ENCODE results near the gene FBXW8. TPM values are rescaled to one million over a fixed set of nuclear protein-coding genes. Genes with fewer than 3 reads are reported as not detected.

The FBXW8 gene
- total RNA-seq, 5 donors from 2014 or later (not counting 1 experiment from before 2014, with no cell fraction given) = 10.7 to 17.9 (median 13.0) TPM

DNA sequence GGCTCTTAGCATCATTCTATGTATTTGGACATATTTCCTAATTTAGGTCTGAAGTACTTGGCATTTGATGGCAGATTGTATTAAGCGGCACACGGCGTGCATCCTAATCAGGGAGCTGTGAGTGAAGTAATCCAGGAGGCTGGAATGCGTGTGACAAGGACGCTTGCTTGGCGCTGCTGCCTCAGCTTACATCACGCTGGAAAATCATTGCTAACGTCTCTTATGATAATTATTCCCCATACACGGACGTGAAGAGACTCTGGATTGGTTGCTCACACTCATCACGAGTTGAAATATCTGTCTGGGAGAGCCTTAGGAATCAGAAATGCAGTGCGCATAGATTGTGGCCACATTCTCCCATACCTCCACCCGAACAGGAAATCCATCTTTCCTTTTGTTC is 85.3 kb downstream of the FBXW8 start:
- H3K4me3 Mint-ChIP-seq = no peak overlapping the region
- peaks cover 2 to 11% of the 10 kb centered on the region in 2 donors for H3K36me3 ChIP-seq (ENCODE audit: control insufficient read depth in 2 of 2, extremely low read depth in 1 of 2, insufficient read depth in 1 of 2, low read length in 1 of 2)
- H3K4me1 Mint-ChIP-seq = no peaks in the 10 kb centered on the region

DNA sequence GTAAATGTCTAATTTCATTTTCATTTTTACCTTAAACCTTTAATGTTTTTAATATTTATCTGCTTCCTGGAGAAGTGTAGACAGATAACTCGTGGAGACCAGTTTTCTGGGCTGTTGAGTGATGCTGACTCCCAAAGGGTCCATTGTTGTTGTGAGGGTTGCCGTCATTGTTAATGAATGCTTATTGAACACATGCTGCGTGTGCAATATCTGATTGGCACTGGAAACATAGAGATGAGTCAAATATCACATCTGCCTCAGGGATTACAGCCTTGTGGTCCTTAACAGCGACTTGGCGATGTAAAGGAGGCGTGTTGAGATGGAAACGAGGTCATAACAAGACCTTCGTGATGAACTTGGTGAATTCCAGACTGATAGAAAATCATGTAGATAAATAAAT is 85.9 kb downstream of the FBXW8 start:
- Histone ChIP-seq H3K9me3 (no peaks in the 10 kb centered on the region), H3K27ac (ENCODE audit: low read length) (no peak overlapping the region), H3K27me3 (replicated peaks in 1 of 2; ENCODE audit: control insufficient read depth in 2 of 2, extremely low read depth in 1 of 2, insufficient read depth in 2 of 2, low read length in 1 of 2) (no peaks in the 10 kb centered on the region), H3K4me1 (ENCODE audit: control insufficient read depth in 1 of 2, extremely low read depth in 1 of 2, insufficient read depth in 2 of 2, low read length in 2 of 2) (no peaks in the 10 kb centered on the region), H3K36me3 (ENCODE audit: control insufficient read depth in 2 of 2, extremely low read depth in 1 of 2, insufficient read depth in 1 of 2, low read length in 1 of 2) (peaks cover 3 to 11% of the 10 kb centered on the region in 2 donors), H3K4me3 (ENCODE audit: control insufficient read depth in 1 of 2, extremely low read depth in 1 of 2, low read length in 1 of 2) (no peak overlapping the region)
- H3K9me3 Mint-ChIP-seq = no peaks in the 10 kb centered on the region
- no peaks in the 10 kb centered on the region for H3K27me3 Mint-ChIP-seq
- WGBS (ENCODE audit: insufficient coverage) = 79% methylated on average over 5 of the region's 8 CpGs
- ChIA-PET POLR2A (no interaction called here), CTCF (no interaction called here)
- H3K4me3 Mint-ChIP-seq = no peak overlapping the region
- DNase-seq = no peak
- peaks cover 37% of the 10 kb centered on the region for H3K36me3 Mint-ChIP-seq
- no peaks in the 10 kb centered on the region for H3K4me1 Mint-ChIP-seq
- no peak overlapping the region for H3K27ac Mint-ChIP-seq
- ATAC-seq (replicated peaks in 1 of 4) = no peak

More for the DNA sequence above, 85.3 kb downstream of the FBXW8 start:
- H3K4me1 ChIP-seq (ENCODE audit: control insufficient read depth in 1 of 2, extremely low read depth in 1 of 2, insufficient read depth in 2 of 2, low read length in 2 of 2) = no peaks in the 10 kb centered on the region
- DNase-seq = no peak
- no peak overlapping the region for H3K27ac ChIP-seq (ENCODE audit: low read length)
- ChIA-PET CTCF (no interaction called here), POLR2A (no interaction called here)
- no peaks in the 10 kb centered on the region for H3K27me3 Mint-ChIP-seq
- no peaks in the 10 kb centered on the region for H3K9me3 Mint-ChIP-seq
- no peak overlapping the region for H3K4me3 ChIP-seq (ENCODE audit: control insufficient read depth in 1 of 2, extremely low read depth in 1 of 2, low read length in 1 of 2)
- ATAC-seq (replicated peaks in 1 of 4) = no peak
- H3K27me3 ChIP-seq (replicated peaks in 1 of 2; ENCODE audit: control insufficient read depth in 2 of 2, extremely low read depth in 1 of 2, insufficient read depth in 2 of 2, low read length in 1 of 2) = no peaks in the 10 kb centered on the region
- no peaks in the 10 kb centered on the region for H3K9me3 ChIP-seq
- H3K27ac Mint-ChIP-seq = no peak overlapping the region
- WGBS (ENCODE audit: insufficient coverage) = 97% methylated on average over 5 of the region's 13 CpGs
- H3K36me3 Mint-ChIP-seq = peaks cover 36% of the 10 kb centered on the region

DNA sequence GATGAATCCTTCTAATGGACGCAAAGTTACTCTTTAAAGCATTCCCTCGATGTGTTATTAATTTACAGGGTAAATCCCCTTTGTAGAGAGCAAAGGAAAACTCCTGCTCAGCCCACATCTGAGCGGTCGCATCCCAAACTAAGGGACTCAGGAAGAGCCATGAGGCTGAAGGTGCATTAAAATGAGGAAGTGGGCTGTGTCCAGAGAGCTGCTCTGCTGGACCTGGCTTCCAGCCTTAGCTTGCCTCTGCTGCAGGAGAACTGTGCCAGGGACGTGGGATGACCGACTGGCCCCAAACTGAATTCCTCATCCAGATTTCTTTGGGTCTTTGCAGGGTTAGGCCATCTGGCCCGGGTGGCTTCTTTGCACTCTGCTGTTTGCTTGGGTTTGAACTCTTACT is 88.3 kb downstream of the FBXW8 start:
- Mint-ChIP-seq H3K4me1 (no peaks in the 10 kb centered on the region), H3K27me3 (no peaks in the 10 kb centered on the region), H3K9me3 (no peaks in the 10 kb centered on the region), H3K4me3 (no peak overlapping the region), H3K36me3 (peaks cover 41% of the 10 kb centered on the region), H3K27ac (no peak overlapping the region)
- H3K27me3 ChIP-seq (replicated peaks in 1 of 2; ENCODE audit: control insufficient read depth in 2 of 2, extremely low read depth in 1 of 2, insufficient read depth in 2 of 2, low read length in 1 of 2) = no peaks in the 10 kb centered on the region
- DNase-seq = no peak
- H3K9me3 ChIP-seq = no peaks in the 10 kb centered on the region
- ChIA-PET CTCF (no interaction called here), POLR2A (no interaction called here)
- no peaks in the 10 kb centered on the region for H3K4me1 ChIP-seq (ENCODE audit: control insufficient read depth in 1 of 2, extremely low read depth in 1 of 2, insufficient read depth in 2 of 2, low read length in 2 of 2)
- no peak for ATAC-seq (replicated peaks in 1 of 4)
- peaks cover 3 to 11% of the 10 kb centered on the region in 2 donors for H3K36me3 ChIP-seq (ENCODE audit: control insufficient read depth in 2 of 2, extremely low read depth in 1 of 2, insufficient read depth in 1 of 2, low read length in 1 of 2)
- WGBS (ENCODE audit: insufficient coverage) = 100% methylated on average over 2 of the region's 7 CpGs
- no peak overlapping the region for H3K4me3 ChIP-seq (ENCODE audit: control insufficient read depth in 1 of 2, extremely low read depth in 1 of 2, low read length in 1 of 2)
- H3K27ac ChIP-seq (ENCODE audit: low read length) = no peak overlapping the region

DNA sequence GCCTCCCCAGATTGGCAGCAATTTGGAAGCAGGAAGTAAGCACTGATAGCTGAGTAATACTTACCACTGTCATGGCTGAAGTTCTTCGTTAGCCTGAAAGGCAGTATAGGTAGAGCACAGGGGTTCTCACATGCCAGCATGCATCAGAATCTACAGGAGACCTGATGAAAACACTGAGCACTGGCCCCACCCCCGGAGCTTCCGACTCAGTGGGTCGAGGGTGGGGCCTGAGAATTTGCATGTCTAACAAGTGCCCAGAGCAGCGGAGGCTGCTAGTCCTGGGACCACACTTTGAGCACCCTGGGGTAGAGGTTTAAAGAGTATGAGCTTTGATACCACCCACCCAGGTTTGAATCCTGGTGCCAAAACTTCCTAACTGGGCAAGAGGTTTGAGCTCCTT is 89.6 kb downstream of the FBXW8 start:
- no peaks in the 10 kb centered on the region for H3K4me1 ChIP-seq (ENCODE audit: control insufficient read depth in 1 of 2, extremely low read depth in 1 of 2, insufficient read depth in 2 of 2, low read length in 2 of 2)
- ChIA-PET POLR2A (no interaction called here), CTCF (interaction anchor here in 1 of 2 donors (1.0 kb wide), 1 partner anchor 292 kb away, joined by 3 read pairs; no protein-coding TSS in a partner anchor)
- H3K27me3 Mint-ChIP-seq = no peaks in the 10 kb centered on the region
- H3K27me3 ChIP-seq (replicated peaks in 1 of 2; ENCODE audit: control insufficient read depth in 2 of 2, extremely low read depth in 1 of 2, insufficient read depth in 2 of 2, low read length in 1 of 2) = no peaks in the 10 kb centered on the region
- H3K4me3 ChIP-seq (ENCODE audit: control insufficient read depth in 1 of 2, extremely low read depth in 1 of 2, low read length in 1 of 2) = no peak overlapping the region
- no peak for DNase-seq
- H3K9me3 ChIP-seq = no peaks in the 10 kb centered on the region
- no peaks in the 10 kb centered on the region for H3K9me3 Mint-ChIP-seq
- peaks cover 3 to 6% of the 10 kb centered on the region in 2 donors for H3K36me3 ChIP-seq (ENCODE audit: control insufficient read depth in 2 of 2, extremely low read depth in 1 of 2, insufficient read depth in 1 of 2, low read length in 1 of 2)
- no peak overlapping the region for H3K27ac ChIP-seq (ENCODE audit: low read length)
- no peak overlapping the region for H3K27ac Mint-ChIP-seq
- WGBS (ENCODE audit: insufficient coverage) = 94% methylated on average over 2 of the region's 5 CpGs
- H3K4me1 Mint-ChIP-seq = peaks cover 0 to 2% (median 0%) of the 10 kb centered on the region in 3 donors
- no peak overlapping the region for H3K4me3 Mint-ChIP-seq
- H3K36me3 Mint-ChIP-seq = peaks cover 45% of the 10 kb centered on the region
- ATAC-seq (replicated peaks in 1 of 4) = no peak

DNA sequence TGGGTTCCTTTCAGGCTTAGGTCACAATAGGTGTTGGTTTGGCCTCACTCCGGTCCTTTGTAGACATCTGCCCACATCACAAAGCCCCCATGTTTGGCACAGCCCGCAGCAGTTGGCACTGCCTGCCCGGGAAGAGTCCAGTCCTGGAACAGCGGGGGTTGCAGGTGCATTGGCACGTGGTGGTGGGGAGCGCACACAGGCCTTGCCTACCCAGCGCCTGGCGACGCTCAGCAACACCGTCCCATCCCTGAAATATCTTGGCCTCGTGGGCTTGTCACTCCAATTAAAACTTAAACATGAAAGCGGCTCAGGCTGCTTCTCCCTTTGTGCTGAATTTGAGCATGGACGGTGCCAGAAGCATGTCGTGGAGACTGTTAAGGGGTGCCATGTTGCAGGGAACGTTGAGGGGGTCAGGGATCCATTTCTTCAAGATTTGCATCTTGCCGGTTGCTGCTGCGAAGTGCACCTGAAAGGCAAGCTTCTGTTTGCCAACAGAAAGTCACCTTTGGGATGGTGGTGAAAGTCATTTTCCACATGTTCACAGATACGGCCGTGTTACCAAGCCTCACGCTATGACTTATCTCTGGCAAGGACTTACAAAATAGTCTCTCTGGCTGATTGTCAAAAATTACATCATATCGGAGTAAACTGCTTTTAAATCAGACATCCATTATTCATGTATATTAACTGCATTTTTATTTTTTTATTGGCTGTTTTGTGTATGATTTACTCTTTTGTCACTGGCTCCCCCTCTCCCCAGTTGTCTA is 91.5 kb downstream of the FBXW8 start:
- Histone ChIP-seq H3K36me3 (ENCODE audit: control insufficient read depth in 2 of 2, extremely low read depth in 1 of 2, insufficient read depth in 1 of 2, low read length in 1 of 2) (peaks cover 3 to 6% of the 10 kb centered on the region in 2 donors), H3K27ac (ENCODE audit: low read length) (no peak overlapping the region), H3K9me3 (no peaks in the 10 kb centered on the region), H3K4me1 (ENCODE audit: control insufficient read depth in 1 of 2, extremely low read depth in 1 of 2, insufficient read depth in 2 of 2, low read length in 2 of 2) (no peaks in the 10 kb centered on the region), H3K27me3 (replicated peaks in 1 of 2; ENCODE audit: control insufficient read depth in 2 of 2, extremely low read depth in 1 of 2, insufficient read depth in 2 of 2, low read length in 1 of 2) (no peaks in the 10 kb centered on the region), H3K4me3 (ENCODE audit: control insufficient read depth in 1 of 2, extremely low read depth in 1 of 2, low read length in 1 of 2) (no peak overlapping the region)
- Mint-ChIP-seq H3K9me3 (no peaks in the 10 kb centered on the region), H3K4me1 (peaks cover 0 to 4% (median 0%) of the 10 kb centered on the region in 3 donors), H3K27me3 (no peaks in the 10 kb centered on the region), H3K36me3 (peaks cover 52% of the 10 kb centered on the region), H3K27ac (no peak overlapping the region), H3K4me3 (no peak overlapping the region)
- CTCF ChIA-PET = no interaction called here
- no peak for DNase-seq
- POLR2A ChIA-PET = no interaction called here
- ATAC-seq (replicated peaks in 1 of 4) = no peak
- WGBS (ENCODE audit: insufficient coverage) = 98% methylated on average over 15 of the region's 21 CpGs

- Mint-ChIP-seq H3K27ac (no peak overlapping the region), H3K4me1 (peaks cover 0 to 4% (median 0%) of the 10 kb centered on the region in 3 donors), H3K9me3 (no peaks in the 10 kb centered on the region), H3K27me3 (no peaks in the 10 kb centered on the region), H3K4me3 (no peak overlapping the region), H3K36me3 (peaks cover 58% of the 10 kb centered on the region)
- peaks cover 3 to 6% of the 10 kb centered on the region in 2 donors for H3K36me3 ChIP-seq (ENCODE audit: control insufficient read depth in 2 of 2, extremely low read depth in 1 of 2, insufficient read depth in 1 of 2, low read length in 1 of 2)
- H3K9me3 ChIP-seq = no peaks in the 10 kb centered on the region
- H3K27me3 ChIP-seq (replicated peaks in 1 of 2; ENCODE audit: control insufficient read depth in 2 of 2, extremely low read depth in 1 of 2, insufficient read depth in 2 of 2, low read length in 1 of 2) = no peaks in the 10 kb centered on the region
- WGBS (ENCODE audit: insufficient coverage) = 89% methylated on average over 3 of the region's 8 CpGs
- ChIA-PET POLR2A (no interaction called here), CTCF (no interaction called here)
- no peaks in the 10 kb centered on the region for H3K4me1 ChIP-seq (ENCODE audit: control insufficient read depth in 1 of 2, extremely low read depth in 1 of 2, insufficient read depth in 2 of 2, low read length in 2 of 2)
- H3K4me3 ChIP-seq (ENCODE audit: control insufficient read depth in 1 of 2, extremely low read depth in 1 of 2, low read length in 1 of 2) = no peak overlapping the region
- DNase-seq = no peak
- no peak for ATAC-seq (replicated peaks in 1 of 4)
- no peak overlapping the region for H3K27ac ChIP-seq (ENCODE audit: low read length)
Measured at GRCh38 chr12:117003883-117004404, 93.2 kb downstream of the FBXW8 start.

All from T-cell (primary cell).